ENCODE data around the gene SLC25A51.

The SLC25A51 gene

GRCh38 chr9:37927601-37928551, 23.9 kb upstream of the SLC25A51 start:
- no peak overlapping the region for H3K4me3 ChIP-seq (ENCODE audit: low read depth, low read length)
- no peak for TF ChIP-seq CTCF (IDR thresholded peaks at IDR 0.05; ENCODE audit: borderline replicate concordance, insufficient read depth, low read depth, low read length)

GRCh38 chr9:37927132-37927531, 23.2 kb upstream of the SLC25A51 start:
- TF ChIP-seq CTCF (IDR thresholded peaks at IDR 0.05; ENCODE audit: borderline replicate concordance, insufficient read depth, low read depth, low read length): no peak

GRCh38 chr9:37926737-37927118, 22.8 kb upstream of the SLC25A51 start:
- TF ChIP-seq CTCF (IDR thresholded peaks at IDR 0.05; ENCODE audit: borderline replicate concordance, insufficient read depth, low read depth, low read length): no peak
- H3K4me3 ChIP-seq (ENCODE audit: low read depth, low read length): no peak overlapping the region

More at GRCh38 chr9:37927132-37927531, 23.2 kb upstream of the SLC25A51 start:
- no peak overlapping the region for H3K4me3 ChIP-seq (ENCODE audit: low read depth, low read length)

GRCh38 chr9:37925786-37926736, 22.1 kb upstream of the SLC25A51 start:
- no peak for TF ChIP-seq CTCF (IDR thresholded peaks at IDR 0.05; ENCODE audit: borderline replicate concordance, insufficient read depth, low read depth, low read length)
- no peak overlapping the region for H3K4me3 ChIP-seq (ENCODE audit: low read depth, low read length)

- TF ChIP-seq CTCF (IDR thresholded peaks at IDR 0.05; ENCODE audit: borderline replicate concordance, insufficient read depth, low read depth, low read length): no peak
These were observed 21.1 kb upstream of the SLC25A51 start for GRCh38 chr9:37925006-37925405.

GRCh38 chr9:37924538-37924937, 20.6 kb upstream of the SLC25A51 start:
- H3K4me3 ChIP-seq (ENCODE audit: low read depth, low read length): no peak overlapping the region
- TF ChIP-seq CTCF (IDR thresholded peaks at IDR 0.05; ENCODE audit: borderline replicate concordance, insufficient read depth, low read depth, low read length): no peak

More at GRCh38 chr9:37925006-37925405, 21.1 kb upstream of the SLC25A51 start:
- no peak overlapping the region for H3K4me3 ChIP-seq (ENCODE audit: low read depth, low read length)

Measured in GM12875 (cell line).